Psoas muscle (tissue), 8 donors: Measurements from ENCODE around the gene NR2C2. TPM values are rescaled to one million over a fixed set of nuclear protein-coding genes. Genes with fewer than 3 reads are reported as not detected.

ENCODE experiments used
- ATAC-seq, 4 donors: fragments of 200-7000 bp; cut with Tn5 transposase; one replicate each; pipeline ENCODE4 v1.9.1; 2020; ENCODE audit warnings: moderate library complexity in 3 of 4, mild to moderate bottlenecking in 2 of 4
- DNase-seq, 2 donors: peaks; one replicate each; pipeline ENCODE4 v3.0.0-alpha.2; 2020
- H3K27ac ChIP-seq: fragments of 200-600 bp; one replicate; pipeline ENCODE4 v1.8.0; 2022
- H3K27me3 ChIP-seq, 3 donors: fragments of 200-600 bp in 1 of 3; one replicate each; pipeline versions ENCODE4 v1.6.1 to v1.8.0; 2013 to 2022; ENCODE audit warnings: low read length in 2 of 3, mild to moderate bottlenecking in 2 of 3, moderate library complexity in 1 of 3; ENCODE audit not compliant: insufficient read depth in 3 of 3
- H3K36me3 ChIP-seq, 2 donors: fragments of 200-600 bp in 1 of 2; one replicate each; pipeline versions ENCODE4 v1.6.1 to v1.8.0; 2013 to 2022; ENCODE audit warnings: low read depth in 1 of 2, mild to moderate bottlenecking in 1 of 2, moderate library complexity in 1 of 2; ENCODE audit not compliant: insufficient read depth in 1 of 2
- H3K4me1 ChIP-seq: fragments of 200-600 bp; one replicate; pipeline ENCODE4 v1.8.0; 2022
- H3K4me3 ChIP-seq: fragments of 200-600 bp; one replicate; pipeline ENCODE4 v1.8.0; 2022; ENCODE audit warnings: mild to moderate bottlenecking
- H3K9me3 ChIP-seq: fragments of 200-600 bp; one replicate; pipeline ENCODE4 v1.8.0; 2022
- WGBS, 3 donors: extraction: QIAGEN DNeasy Blood & Tissue Kit; methylation state at CpG; one replicate each; pipeline versions ENCODE4 v1.1.6 to v1.1.7; 2013; 5-methylcytosine and 5-hydroxymethylcytosine counted together
- intact Hi-C, 2 donors: fragments of 100-400 bp; cut with DNase I; formaldehyde crosslinking; loops; one replicate each; pipeline versions ENCODE4 v1.11.0 to v1.14.2; 2022
- polyA plus RNA-seq, 3 donors: library from polyadenylated mRNA; stranded (reverse); fragments of 200-250 nt; gene quantifications; one replicate each; pipeline ENCODE4 v1.2.3, GENCODE V29; 2013
- total RNA-seq, 4 donors: library from RNA; stranded (reverse); fragmentation: NEBNext Ultra II Directional in 2 of 4; extraction: Animal tissue kit (Norgen Biotek cat#: 25700) in 2 of 4; gene quantifications; one replicate each; pipeline versions ENCODE4 v1.2.1 to v1.2.4, GENCODE V29; 2021 to 2023
- TF ChIP-seq, protein P1 (sequence below): fragments of 200-600 bp; IDR thresholded peaks from one replicate; pipeline ENCODE4 v1.8.0; 2022; ENCODE audit warnings: antibody characterized with exemption
- donor health status: healthy with polysubstance abuse.
- donor health status: DM: no; HTN: no; CAD: no; lungs with moderate emphysema.
- donor health status: Bipolar disorder and iron deficiency.
- donor health status: healthy.
- donor health status: DM: yes; HTN: yes; CAD: no.
- donor health status: DM: no; HTN: no; CAD: no.
- donor health status: DM: no; HTN: no; CAD: no.
- donor health status: DM: yes; HTN: yes; CAD: no.

NR2C2 gene
- total and polyA plus RNA-seq, 7 donors = 8.7 to 37.1 (median 28.3) TPM

DNA sequence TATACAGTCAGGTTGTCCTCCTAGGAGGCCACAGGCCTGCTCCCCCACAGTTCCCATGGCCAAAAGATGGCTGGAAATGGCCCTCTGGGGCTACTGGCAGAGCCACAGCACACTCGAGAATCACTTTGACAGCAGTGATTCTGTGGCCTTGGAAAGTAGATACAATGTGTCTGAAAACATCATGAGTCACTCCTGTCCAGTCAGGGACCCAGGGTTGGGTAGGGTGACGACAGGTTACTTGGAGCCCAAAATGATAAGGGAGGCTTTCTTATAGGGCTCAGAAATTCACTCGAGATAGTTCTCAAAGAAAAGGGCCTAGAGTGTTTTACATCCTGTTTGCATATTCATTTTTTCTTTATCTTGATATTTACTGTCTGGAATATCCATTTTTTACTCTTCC, 93.5 kb downstream of the NR2C2 start:
- peak in 3 of 4 donors; percentile 49 to 57 (median 54) for ATAC-seq

DNA sequence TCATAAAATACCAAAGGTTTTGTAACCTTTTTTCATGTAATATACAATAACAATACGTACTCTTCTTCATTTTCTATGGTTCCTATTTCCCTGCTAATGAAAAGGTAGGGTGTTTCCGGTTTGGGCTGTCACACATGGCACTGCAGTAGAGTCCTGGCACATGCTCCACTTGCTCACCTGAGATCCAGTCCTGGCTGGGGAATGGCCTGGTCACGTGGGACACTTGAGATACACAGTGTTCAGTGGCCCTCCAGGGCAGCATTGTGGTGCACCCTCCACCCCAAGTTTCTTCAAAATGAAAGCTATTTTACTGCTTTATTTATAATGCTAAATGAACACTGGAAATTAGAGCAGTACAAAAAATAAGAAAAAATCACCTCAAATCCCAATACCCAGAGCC, 94.6 kb downstream of the NR2C2 start:
- Histone ChIP-seq H3K27ac (no peak overlapping the region), H3K4me1 (no peaks in the 10 kb centered on the region), H3K27me3 (no peaks in the 10 kb centered on the region), H3K9me3 (no peaks in the 10 kb centered on the region), H3K4me3 (no peak overlapping the region), H3K36me3 (peaks cover 36 to 99% of the 10 kb centered on the region in 2 donors)
- WGBS, 3 donors = 60 to 85% (median 61%) methylated on average over 3 of the region's 3 CpGs
- intact Hi-C loops = no loop called here
- DNase-seq (no peak), ATAC-seq (peak in 1 of 4 donors; percentile 36)
- TF ChIP-seq, protein P1, sequence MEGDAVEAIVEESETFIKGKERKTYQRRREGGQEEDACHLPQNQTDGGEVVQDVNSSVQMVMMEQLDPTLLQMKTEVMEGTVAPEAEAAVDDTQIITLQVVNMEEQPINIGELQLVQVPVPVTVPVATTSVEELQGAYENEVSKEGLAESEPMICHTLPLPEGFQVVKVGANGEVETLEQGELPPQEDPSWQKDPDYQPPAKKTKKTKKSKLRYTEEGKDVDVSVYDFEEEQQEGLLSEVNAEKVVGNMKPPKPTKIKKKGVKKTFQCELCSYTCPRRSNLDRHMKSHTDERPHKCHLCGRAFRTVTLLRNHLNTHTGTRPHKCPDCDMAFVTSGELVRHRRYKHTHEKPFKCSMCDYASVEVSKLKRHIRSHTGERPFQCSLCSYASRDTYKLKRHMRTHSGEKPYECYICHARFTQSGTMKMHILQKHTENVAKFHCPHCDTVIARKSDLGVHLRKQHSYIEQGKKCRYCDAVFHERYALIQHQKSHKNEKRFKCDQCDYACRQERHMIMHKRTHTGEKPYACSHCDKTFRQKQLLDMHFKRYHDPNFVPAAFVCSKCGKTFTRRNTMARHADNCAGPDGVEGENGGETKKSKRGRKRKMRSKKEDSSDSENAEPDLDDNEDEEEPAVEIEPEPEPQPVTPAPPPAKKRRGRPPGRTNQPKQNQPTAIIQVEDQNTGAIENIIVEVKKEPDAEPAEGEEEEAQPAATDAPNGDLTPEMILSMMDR = no peak

More for the DNA sequence above, 93.5 kb downstream of the NR2C2 start:
- DNase-seq = no peak
- peak overlapping the region; percentile 33 for H3K27ac ChIP-seq
- TF ChIP-seq, protein P1 = no peak
- peaks cover 31 to 99% of the 10 kb centered on the region in 2 donors for H3K36me3 ChIP-seq
- intact Hi-C loops = no loop called here
- H3K4me1 ChIP-seq = no peaks in the 10 kb centered on the region
- 75 to 85% (median 80%) methylated on average over 3 of the region's 3 CpGs for WGBS, 3 donors
- no peaks in the 10 kb centered on the region for H3K27me3 ChIP-seq
- H3K9me3 ChIP-seq = no peaks in the 10 kb centered on the region
- H3K4me3 ChIP-seq = no peak overlapping the region

DNA sequence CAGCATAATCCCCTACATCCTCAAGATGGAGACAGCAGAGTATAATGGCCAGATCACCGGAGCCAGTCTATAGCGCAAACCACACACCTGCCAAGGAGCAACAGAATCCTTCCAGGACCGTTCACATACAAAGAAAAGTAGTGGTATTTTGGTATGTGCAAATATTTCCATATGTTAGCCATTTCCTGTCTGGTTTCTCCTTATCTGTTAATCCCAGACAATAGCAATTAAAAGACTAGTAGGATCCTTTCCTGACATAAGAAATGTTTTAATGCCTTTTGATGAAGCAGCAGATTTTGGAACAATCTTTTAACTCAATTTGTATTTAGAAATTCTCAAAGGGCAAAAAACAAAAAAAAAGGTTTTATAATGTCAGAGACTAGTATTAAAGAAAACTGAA, 95.6 kb downstream of the NR2C2 start:
- ATAC-seq (no peak), DNase-seq (no peak)
- H3K4me3 ChIP-seq = no peak overlapping the region
- no peaks in the 10 kb centered on the region for H3K9me3 ChIP-seq
- intact Hi-C loops = no loop called here
- no peaks in the 10 kb centered on the region for H3K4me1 ChIP-seq
- WGBS, 3 donors = 68 to 86% (median 80%) methylated on average over 3 of the region's 3 CpGs
- peaks cover 31 to 100% of the 10 kb centered on the region in 2 donors for H3K36me3 ChIP-seq
- TF ChIP-seq, protein P1 = no peak
- H3K27ac ChIP-seq = no peak overlapping the region
- H3K27me3 ChIP-seq = no peaks in the 10 kb centered on the region

DNA sequence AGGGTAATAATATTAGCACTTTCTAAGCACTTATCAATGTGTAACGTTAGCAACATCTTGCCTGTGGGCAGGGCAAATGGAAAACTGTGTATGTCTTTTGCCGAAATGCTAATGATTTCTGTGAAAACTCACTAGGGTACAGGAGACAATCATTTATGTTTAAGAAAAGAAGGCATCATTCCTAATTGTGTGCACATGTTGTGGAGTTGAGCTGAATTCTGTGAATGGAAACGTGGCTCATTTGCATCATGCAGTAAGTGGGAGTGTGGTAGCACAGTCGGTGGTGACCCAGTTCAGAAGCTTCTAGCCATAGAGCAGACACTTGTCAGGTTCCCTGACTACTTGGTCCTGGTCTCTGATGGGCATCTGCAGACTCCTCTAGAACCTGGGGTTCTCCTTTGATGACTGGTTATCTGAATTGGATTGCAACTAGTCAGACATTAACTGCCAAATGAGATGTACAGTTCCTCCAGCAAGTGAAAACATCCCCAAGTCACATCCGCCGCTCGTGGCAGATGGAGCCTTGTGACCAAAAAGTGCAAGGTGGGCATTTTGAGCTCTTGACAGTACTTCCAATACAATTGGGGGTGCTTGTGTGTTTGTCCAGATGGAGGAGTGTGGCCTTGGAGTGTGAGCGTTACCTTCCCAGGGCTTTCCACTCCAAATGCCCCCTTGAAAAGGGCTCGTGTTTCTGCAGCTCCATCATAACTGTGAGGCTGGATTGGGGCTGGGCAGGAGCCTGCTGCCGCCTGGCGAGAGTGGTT, 96.2 kb downstream of the NR2C2 start:
- Histone ChIP-seq H3K9me3 (no peaks in the 10 kb centered on the region), H3K27me3 (no peaks in the 10 kb centered on the region), H3K4me3 (no peak overlapping the region), H3K36me3 (peaks cover 27 to 100% of the 10 kb centered on the region in 2 donors), H3K27ac (no peak overlapping the region), H3K4me1 (no peaks in the 10 kb centered on the region)
- WGBS, 3 donors = 78 to 83% (median 81%) methylated on average over 11 of the region's 11 CpGs
- intact Hi-C loops = no loop called here
- DNase-seq = no peak
- TF ChIP-seq, protein P1 = no peak
- ATAC-seq = no peak
